Epithelial cell of proximal tubule (primary cell): Measurements from ENCODE around the gene POLR1D. TPM values are rescaled to one million over a fixed set of nuclear protein-coding genes. Genes with fewer than 3 reads are reported as not detected.

Source experiments
- DNase-seq: peaks from one replicate; pipeline ENCODE4 v3.0.0-alpha.2; 2011; ENCODE audit warnings: low read depth
- H3K4me3 ChIP-seq: 2 replicates; pipeline ENCODE4 v1.5.1; 2011; ENCODE audit warnings: low read depth, mild to moderate bottlenecking, low read length
- CTCF ChIP-seq: conservative IDR thresholded peaks from 2 replicates; pipeline ENCODE4 v1.5.1; 2012; ENCODE audit warnings: low read depth, mild to moderate bottlenecking, low read length
- total RNA-seq: library from RNA; depleted of rRNA; stranded (reverse); fragments of >200 nt; gene quantifications from 2 replicates; pipeline ENCODE4 v1.2.3, GENCODE V29; 2015

POLR1D gene
- total RNA-seq, 1 donor from 2014 or later: 125 TPM

GRCh38 chr13:27660511-27660910 lies 38.8 kb downstream of the POLR1D start:
- no peak for DNase-seq
- no peak for TF ChIP-seq CTCF
- H3K4me3 ChIP-seq: no peak overlapping the region

- no peak overlapping the region for H3K4me3 ChIP-seq
- peak; percentile 62 for DNase-seq
- TF ChIP-seq CTCF: no peak
Measured at GRCh38 chr13:27661017-27661416, 39.3 kb downstream of the POLR1D start.

GRCh38 chr13:27662738-27663470 lies 41.2 kb downstream of the POLR1D start:
- TF ChIP-seq CTCF: no peak
- H3K4me3 ChIP-seq: no peak overlapping the region
- no peak for DNase-seq

- TF ChIP-seq CTCF: no peak
- DNase-seq: no peak
- H3K4me3 ChIP-seq: no peak overlapping the region
Measured at GRCh38 chr13:27663947-27664346, 42.3 kb downstream of the POLR1D start.

- no peak for DNase-seq
- peak; percentile 49 for TF ChIP-seq CTCF
- no peak overlapping the region for H3K4me3 ChIP-seq
Measured at GRCh38 chr13:27665333-27665732, 43.6 kb downstream of the POLR1D start.

- H3K4me3 ChIP-seq: no peak overlapping the region
- no peak for DNase-seq
- no peak for TF ChIP-seq CTCF
Measured at GRCh38 chr13:27665761-27666160, 44.1 kb downstream of the POLR1D start.

GRCh38 chr13:27666951-27667350 lies 45.3 kb downstream of the POLR1D start:
- no peak overlapping the region for H3K4me3 ChIP-seq
- TF ChIP-seq CTCF: no peak
- no peak for DNase-seq
